HG02884 (cell line): ENCODE measurements around the gene CLIP4.

Experiments
- ATAC-seq: cut with Tn5 transposase; IDR thresholded peaks from one replicate; pipeline ENCODE4 v1.9.1; 2021; ENCODE audit warnings: mild to moderate bottlenecking, moderate library complexity; ENCODE audit not compliant: unreplicated experiment

CLIP4 gene

DNA sequence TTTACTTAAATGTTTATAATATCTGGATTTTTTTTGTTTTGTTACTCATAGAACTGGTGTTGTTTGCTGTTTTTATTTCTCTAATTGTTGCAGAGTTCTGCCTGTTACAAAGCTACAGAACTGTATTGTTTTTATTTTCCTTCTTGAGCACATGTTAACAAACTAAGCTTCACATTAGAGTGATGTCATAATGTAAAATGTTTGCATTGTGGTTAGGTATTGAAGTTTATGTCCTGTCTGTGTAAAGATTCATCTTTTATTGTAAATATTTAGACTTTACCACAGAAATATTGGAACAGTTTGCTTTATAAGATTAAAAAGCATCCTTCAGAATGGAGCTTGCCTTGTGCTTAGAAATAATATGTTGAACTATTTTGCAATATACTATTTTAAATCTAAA lies 67.7 kb downstream of the CLIP4 start:
- no peak for ATAC-seq

DNA sequence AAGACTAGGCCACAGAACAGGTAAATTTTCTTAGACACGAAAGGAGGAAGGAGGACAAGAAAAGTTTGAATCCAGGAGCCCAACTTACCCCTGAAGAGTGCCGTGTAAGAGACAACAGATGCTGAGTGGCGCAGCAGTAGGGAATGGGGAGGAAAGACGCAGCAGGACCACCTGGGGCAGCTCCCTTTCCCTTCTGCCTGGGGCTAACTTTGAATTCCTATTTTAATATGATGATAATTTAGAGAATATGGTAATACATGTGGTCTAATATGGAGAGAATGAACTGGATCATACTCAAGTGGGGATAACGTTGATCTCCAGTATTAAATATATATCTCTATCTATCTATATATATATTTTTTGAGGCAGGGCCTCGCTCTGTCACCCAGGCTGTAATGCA lies 69.3 kb downstream of the CLIP4 start:
- ATAC-seq: no peak

DNA sequence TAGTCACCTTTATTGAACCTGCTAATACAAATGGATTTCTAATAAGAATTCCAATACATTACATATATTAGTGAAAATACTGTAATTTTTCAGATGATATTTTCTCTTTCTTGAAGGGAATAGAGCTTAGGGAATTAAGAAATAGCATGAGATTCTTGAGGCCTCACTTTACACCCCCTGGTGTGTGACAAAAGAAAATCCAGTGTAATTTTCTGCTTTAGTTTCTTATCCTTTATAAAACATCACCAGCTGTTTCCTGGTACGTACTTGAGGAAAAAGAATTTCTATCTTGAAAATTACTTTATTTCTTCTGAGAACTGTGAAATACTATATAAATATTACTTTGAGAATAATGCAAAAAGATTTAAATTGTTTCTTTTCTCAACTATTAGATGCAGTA lies 71.6 kb downstream of the CLIP4 start:
- no peak for ATAC-seq

DNA sequence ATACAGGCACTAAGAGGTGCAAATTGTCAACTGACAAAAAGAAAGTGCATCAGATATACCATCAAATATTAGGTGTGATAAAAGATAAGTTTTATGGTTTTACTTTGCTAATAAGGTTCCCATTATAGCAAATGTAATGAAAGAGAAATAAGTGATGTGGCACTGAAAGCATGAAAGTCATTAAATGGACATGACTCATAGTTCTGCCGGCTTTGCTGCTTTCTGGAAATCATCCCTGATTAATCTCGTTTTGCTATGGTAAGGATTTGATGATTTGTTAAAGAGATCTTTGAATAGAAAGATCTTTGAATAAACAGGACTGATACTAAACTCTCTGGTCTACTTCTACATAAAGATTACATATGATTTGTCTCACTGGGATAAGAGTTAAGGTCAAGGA lies 72.7 kb downstream of the CLIP4 start:
- ATAC-seq: no peak

DNA sequence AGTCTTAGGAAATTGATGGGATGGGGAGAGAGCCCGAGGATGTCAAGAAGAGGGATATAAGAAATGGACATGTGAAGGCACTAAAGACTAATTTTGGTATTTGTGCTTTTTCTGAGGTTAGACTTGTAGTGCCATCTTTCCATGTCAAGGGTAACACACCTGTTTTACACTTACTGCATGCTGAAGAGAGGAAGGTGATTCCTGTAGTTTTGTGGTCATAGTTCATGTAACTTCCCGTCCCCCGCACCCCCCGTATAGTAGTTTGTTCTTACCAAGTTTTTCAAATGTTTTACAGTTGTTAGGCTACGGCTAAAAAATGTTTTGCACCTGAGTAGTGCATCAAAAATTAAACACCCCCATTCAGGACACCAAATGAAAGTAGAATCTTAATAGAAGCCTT lies 73.8 kb downstream of the CLIP4 start:
- no peak for ATAC-seq

DNA sequence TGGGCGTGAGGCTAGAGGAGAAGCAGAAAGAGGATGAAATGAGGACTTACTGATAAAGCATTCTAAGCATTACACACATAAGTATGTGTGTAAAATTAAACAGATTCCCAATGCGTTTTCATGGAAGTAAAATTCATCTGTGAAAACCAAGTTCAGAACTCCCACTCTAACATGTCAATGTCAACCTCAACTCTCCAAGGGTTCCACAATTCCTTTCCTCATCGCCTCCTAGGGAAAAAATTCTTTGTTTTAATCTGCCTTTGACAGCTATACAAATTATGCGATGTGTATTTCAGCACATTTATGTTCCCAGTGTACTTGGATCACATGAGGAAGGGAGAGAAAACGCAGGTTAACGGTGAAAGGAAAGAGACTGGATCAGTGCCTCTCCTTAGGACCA lies 76.6 kb downstream of the CLIP4 start:
- ATAC-seq: no peak

DNA sequence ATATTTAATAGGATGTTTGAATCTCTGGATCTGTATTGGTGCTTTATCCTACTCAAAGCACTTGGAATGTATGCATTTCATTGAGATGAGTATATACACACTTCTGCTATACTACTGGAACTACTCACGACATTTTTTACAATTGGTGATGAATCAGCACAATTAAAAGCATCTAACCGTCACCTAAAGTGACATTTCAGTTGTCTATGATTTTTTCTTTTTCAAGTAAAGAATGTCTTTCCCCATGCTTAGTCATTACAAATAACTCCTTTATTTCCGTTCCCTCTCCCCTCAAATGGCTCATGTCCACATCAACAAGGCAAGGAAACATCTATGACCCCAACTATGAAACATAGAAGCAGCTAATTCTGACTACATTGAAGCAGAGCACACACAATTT lies 77.3 kb downstream of the CLIP4 start:
- no peak for ATAC-seq

DNA sequence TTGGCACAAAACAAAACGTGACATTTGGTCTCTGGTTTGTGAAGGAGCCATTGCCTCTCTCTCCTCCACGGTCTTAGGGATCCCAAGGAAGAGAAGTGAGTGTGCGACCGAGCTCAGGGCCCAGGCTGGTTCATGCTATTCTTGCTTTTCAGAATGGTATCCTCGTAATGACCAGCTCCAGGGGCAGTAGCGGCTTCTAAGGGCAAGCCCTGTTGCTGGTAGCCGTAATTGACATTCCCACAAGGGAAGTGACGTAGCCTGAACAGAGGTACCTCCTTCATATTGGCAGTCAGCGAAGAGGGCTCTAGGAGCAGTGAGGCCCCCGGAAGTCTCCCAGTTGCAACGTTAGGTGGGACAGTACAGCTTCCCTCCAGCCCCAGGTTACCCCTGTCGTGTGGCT lies 77.9 kb downstream of the CLIP4 start:
- no peak for ATAC-seq

DNA sequence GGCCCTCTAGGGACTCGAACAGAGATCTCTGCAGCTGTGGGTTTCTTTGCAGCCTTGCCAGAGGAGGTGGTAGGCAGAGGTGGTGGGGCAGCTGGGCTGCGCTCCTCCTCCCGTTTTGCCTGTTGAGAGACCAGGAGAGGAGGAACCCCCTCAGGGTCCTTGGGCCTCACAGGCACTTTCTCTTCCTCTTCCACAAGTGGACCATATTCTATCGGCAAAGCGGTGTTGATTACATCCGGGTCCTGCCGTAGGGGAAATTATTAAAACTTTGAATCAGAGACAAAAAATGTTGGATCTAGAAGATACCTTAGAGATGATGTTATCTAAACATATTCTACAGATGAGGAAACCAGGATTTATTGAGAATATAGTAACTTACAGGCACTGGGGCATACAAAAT lies 78.5 kb downstream of the CLIP4 start:
- no peak for ATAC-seq

DNA sequence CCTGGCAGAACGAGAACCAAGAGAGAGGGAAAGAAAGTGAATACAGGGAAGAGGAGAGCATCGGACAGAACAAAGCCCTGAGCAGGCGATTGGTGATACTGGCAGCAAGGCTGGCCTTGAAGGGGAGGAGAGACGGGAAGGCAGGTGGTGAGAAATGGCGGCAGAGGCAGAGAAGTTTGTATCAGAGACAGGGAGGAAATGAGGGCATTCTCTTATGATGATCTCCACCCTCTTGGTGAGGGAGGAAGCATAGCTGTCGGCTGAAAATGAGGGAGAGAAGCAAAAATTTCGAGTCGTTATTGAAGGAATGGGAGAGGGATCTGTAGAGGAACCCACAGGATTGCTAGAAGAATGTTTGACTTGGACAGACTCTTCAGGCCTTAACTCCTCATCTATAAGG lies 80.6 kb downstream of the CLIP4 start:
- ATAC-seq: no peak

DNA sequence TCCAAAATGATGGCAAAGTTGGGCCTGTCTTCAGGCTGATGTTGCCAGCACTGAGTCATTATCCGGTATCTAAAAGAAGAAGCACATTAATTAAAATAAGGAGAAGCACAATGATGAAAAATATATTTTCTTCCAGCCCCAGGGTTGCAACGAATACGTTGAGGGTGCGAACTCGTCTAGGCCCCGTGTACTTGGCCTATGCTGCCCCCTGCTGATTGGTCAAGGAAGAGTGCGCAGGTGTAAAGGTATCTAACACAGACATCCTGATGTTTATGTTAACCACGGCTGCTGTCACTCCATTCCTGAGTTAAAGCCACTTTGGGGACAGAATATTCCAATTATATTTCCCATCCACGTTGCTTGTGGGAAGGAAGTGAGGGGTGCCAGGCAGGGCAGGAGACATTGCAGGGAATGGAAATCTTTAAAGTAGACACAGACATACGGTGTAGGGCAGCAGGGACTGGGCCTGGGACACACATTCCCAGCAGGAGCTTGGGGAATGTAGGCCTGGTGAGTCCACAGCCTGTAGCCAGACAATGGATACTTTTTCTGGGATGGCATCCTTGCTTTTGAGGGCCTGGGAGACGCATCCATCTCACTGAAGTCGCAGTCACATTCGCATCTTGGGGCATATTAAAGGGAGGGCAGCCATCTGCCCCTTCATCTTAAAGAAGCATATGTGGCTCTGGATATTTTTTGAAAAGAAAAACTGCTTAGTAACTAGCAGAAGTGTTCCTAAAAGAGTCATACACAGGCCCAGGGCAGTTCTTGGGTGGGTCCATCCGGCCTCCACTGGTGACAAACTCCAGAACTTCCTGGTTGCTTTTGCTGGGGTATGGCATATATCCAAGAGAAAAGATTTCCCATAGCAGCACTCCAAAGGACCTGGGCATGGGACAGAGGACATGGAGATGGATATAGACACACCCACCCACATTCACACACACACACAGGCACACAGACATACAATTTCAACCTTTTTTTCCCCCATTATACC lies 81.9 kb downstream of the CLIP4 start:
- no peak for ATAC-seq

DNA sequence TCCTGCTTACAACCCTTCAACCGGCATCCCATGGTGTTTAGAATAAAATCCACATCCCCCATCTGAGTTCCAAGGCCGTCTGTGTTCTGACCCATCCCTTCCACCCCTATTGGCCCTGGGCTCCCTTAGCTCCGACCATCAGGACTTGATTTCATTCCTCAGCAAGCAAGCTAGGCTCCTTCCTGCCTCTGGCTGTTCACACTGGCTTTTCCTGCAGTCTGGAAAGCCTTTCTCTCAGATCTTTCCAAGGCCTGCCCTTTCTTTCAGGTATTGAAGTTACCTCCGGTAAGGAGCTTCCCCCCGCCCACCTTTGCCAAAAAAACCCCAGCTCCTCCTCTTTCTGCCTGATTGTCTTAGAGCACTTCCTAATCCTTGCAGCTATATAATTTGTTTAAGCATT lies 86.8 kb downstream of the CLIP4 start:
- no peak for ATAC-seq

DNA sequence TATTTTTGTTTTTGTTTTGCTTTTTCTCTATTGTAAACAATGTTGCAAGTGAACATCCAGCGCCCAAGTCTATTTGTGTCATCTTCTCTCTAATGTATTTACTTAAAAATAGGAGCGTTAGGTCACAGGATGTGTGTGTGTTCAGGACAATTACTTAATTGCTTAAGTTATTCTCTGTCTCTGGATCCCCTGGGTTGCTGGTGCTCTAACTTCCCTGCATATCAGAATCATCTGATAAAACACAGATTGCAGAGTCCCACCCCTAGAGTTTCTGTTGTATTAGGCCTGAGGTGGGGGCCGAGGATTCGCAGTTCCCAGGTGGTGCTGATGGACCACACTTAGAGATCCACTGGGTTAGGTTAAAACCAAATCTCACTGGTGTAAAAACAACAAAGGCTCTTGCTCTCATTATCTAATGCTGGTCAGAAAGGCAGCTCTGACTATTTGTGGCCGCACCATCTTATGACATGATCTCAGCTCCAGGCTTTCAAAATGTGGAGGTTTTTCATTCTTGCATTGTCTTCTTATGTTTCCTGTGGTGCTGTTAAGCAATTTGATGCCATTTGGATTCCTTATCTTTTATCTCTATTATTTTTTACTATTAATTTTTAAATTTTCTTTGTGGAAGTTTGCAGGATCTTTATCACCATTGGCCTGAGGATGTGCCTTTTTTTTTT lies 87.7 kb downstream of the CLIP4 start:
- ATAC-seq: no peak

DNA sequence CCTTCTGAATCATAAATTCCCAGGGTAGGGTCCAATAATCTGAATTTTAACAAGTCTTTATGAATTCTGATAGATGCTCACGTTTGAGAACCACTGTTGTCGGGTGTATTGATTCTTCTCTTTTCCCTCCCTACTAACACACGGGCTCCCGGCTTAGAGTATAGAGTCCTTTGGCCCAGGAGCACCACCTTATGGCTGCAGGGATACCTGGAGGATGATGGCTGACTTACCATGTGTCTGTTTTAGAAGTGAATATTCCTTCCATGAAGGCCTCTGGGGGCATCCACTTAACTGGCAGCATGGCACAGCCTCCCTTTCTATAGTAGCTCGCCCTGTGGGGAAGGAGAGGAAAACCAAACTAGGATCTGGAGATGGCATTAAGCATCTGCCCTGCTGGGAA lies 91.7 kb downstream of the CLIP4 start:
- ATAC-seq: no peak

DNA sequence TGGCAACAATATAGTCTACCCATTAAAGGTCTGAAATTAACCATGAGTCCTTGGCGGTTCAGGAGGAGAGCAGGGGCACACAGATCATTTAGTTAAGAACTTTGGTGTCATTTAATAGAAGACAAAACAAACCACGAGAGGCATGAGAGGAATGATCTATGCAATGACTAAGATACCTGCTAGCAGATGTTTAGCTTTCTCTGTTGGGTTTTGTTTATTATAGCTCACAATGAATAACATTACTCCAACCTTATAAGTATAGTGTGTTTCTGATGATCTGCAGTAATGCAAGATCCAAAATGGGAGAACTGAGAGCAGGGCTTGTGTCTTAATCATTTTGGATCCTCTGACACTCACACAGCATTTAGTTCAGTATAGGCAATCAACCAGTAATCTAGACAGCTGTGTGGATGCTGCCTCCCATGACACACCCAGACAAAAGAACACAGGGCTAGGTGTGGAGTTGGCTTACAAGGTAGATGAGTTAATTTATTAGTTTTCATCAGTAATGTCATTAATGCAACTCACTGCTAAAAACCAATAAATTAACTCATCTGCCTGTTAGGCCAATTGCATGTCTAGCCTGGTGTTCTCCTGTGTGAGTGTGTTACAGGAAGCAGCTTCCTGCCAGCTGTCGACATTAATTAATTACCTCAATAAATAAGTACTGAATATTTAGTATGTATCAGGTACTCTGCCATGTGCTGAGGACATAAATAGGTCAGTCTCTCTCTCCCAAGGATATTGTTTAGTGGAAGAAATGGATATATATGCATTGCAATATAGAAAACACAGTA lies 92.3 kb downstream of the CLIP4 start:
- ATAC-seq: no peak

DNA sequence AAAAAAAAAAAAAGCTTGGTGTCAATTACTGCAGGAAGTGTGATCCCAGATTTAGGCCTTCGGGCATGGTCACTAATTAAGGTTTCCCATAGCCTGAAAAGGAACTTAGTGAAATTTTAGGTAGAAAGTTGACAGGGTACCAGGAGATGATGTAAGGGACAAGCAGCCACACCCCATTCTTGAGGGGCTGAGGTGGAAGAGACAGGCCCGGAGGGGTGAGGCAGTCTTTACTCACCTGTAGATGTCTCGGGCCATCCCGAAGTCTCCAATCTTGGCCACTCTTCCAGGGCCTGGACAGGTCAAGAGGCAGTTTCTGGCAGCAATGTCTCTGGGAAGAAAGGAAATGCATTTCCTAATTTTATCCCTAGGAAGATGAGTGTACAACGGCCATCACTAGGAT lies 94.3 kb downstream of the CLIP4 start:
- ATAC-seq: no peak

DNA sequence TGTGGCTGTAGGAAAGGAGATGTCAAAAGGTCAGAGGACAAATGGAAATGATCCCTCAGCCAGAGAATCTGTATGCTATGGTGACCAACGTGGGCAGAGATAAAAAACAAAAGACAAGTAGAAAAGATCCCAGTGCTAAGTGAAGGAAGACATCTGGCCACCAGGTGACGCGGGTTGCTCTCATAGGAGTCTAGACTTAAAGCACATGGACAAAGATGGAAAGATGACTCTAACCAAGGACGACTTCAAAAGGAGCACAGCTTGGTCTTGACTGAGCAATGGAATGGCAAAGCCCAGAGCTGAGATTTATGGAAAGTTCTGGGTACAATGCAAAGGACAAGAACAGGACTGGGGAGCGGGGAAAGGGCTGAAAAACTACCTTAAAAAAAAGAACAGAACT lies 96.8 kb downstream of the CLIP4 start:
- no peak for ATAC-seq

DNA sequence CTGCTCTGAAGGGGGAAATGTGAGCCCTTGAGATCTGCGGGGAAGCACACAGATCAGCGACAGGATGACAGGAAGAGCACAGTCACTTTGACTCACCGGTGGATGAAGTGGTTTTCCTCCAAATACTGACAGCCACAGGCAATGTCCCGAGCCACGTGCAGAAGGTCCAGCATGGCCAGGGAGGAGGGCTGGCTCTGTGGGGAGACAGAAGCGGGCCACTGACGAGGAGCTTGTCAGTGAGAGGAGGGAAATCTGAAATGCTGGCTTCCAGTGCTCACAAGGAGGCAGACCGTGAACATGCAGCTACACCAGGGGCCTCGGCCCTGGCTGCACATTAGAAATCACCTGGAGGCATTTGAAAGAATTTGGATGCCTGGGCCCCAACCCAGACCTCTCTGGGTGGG lies 98.7 kb downstream of the CLIP4 start:
- no peak for ATAC-seq

DNA sequence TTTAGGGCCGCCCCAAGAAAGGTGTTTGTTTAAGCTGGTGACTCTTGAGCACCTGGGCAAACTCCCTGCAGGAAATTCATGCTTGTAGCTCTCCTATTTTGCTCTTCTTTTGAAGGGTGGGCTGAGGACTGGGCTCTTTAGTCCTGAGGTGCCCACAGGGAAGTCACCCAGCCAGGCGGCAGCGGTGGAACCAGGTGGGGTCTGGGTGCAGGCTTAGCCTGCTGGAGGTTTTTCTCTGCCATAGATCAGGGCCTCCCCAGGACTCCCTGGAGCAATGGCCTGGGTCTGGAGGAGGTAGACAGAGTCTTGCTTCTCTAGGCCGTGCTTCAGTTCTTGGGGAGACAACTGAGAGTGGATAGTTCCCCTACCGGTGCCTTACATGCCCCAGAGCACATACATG lies 99.9 kb downstream of the CLIP4 start:
- no peak for ATAC-seq

DNA sequence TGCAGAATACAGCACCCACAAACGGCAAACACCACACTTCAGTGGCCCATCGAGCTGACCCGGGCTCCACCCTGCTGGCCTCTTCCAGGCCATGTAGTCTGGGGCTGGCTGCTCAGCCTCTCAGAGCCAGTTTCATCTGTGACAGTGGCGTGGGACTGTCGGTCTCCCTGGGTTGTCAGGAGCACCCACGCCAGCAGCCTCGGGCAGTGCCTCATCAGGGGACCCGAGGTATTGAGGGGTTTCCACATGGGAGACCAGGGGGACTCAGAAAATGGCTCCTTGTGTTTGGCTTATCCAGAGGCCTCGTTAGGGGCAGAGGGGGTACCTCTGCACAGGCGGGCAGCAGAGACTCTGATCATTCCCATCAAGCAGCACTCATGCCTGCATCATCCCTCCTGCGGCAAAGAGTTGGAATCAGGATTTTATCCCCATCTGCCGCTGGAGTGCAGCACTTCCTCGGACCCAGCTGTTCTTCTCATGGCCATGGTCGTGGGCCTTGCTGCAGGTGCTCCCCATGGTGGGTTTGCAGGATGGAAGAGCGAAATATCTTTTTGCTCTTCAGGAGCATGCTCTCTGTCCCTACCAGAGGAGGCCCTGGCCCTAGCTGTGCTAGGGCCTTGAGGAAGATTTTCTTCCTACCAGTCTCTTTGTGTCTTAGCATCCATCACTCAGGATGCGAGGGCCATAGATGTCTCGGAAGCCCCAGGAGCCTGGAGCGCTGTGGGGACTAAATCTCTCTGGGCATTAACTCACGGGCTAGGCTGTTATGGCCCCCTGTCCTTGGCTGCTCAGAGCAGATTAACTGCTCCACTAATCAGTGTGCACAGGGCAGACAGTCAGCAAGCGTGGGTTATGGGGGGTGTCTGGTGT lies 100.8 kb downstream of the CLIP4 start:
- no peak for ATAC-seq

DNA sequence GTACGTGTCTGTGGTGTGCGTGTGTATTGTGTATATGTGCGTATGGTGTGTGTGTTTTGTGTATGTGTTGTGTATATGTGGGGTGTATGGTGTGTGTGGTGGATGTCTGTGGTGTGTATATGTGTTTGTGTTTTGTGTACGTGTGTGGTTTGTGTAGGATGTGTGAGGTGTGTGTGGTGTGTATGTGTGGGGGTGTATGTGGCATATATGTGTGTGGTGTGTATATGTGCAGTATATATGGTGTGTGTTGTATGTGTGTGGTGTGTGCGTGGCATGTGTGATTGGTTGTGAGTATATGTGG lies 101.3 kb downstream of the CLIP4 start:
- no peak for ATAC-seq
